ENCODE data around the gene HYAL2.

The HYAL2 gene

GRCh38 chr3:50352781-50353180, 30.2 kb upstream of the HYAL2 start (continued):
- TF ChIP-seq CSRNP3 (CRISPR knock-in tag; IDR thresholded peaks at IDR 0.05) (no peak), ZNF8 (CRISPR knock-in tag; IDR thresholded peaks at IDR 0.05) (no peak)

- TF ChIP-seq ESRRG (CRISPR knock-in tag; IDR thresholded peaks at IDR 0.05) (no peak), ZNF70 (CRISPR knock-in tag; IDR thresholded peaks at IDR 0.05) (no peak), TSHZ2 (CRISPR knock-in tag; IDR thresholded peaks at IDR 0.05) (no peak), PPARA (CRISPR knock-in tag; IDR thresholded peaks at IDR 0.05; ENCODE audit: borderline replicate concordance) (no peak), POU6F1 (CRISPR knock-in tag; IDR thresholded peaks at IDR 0.05; ENCODE audit: borderline replicate concordance, low read depth) (no peak), OSR1 (CRISPR knock-in tag; IDR thresholded peaks at IDR 0.05) (no peak), CSRNP3 (CRISPR knock-in tag; IDR thresholded peaks at IDR 0.05) (no peak)
- no peak for ATAC-seq
These were observed 28.8 kb upstream of the HYAL2 start for GRCh38 chr3:50351323-50351697.

GRCh38 chr3:50350527-50351322, 28.2 kb upstream of the HYAL2 start, which contains the start of the genes CYB561D2 and NPRL2:
CYB561D2 (plus strand) TSS chr3:50350862; CDS start chr3:50351434, 572 bp downstream.
NPRL2 (minus strand) TSS chr3:50350775; CDS start chr3:50350652, 123 bp downstream.
- peak; percentile 31; the same call in 1 of the 2 replicates for TF ChIP-seq CSDC2 (CRISPR knock-in tag; IDR thresholded peaks at IDR 0.05)
- TF ChIP-seq OSR1 (CRISPR knock-in tag; IDR thresholded peaks at IDR 0.05), result no peak
- peak; percentile 93 for ATAC-seq

GRCh38 chr3:50350213-50350526, 27.6 kb upstream of the HYAL2 start:
- no peak for TF ChIP-seq CSRNP3 (CRISPR knock-in tag; IDR thresholded peaks at IDR 0.05)
- no peak for TF ChIP-seq ARNTL (CRISPR knock-in tag; IDR thresholded peaks at IDR 0.05; ENCODE audit: borderline replicate concordance, low read depth)
- TF ChIP-seq PPARA (CRISPR knock-in tag; IDR thresholded peaks at IDR 0.05; ENCODE audit: borderline replicate concordance), result no peak
- TF ChIP-seq SNAI2 (CRISPR knock-in tag; IDR thresholded peaks at IDR 0.05), result no peak

GRCh38 chr3:50347187-50347813, 24.8 kb upstream of the HYAL2 start:
- ATAC-seq, result peak; percentile 8
- TF ChIP-seq ZNF70 (CRISPR knock-in tag; IDR thresholded peaks at IDR 0.05) (0 out of 2 replicates have a peak, but pooled peaks have one; percentile 20), TCF4 (CRISPR knock-in tag; IDR thresholded peaks at IDR 0.05; ENCODE audit: borderline replicate concordance) (no peak), ZFP3 (CRISPR knock-in tag; IDR thresholded peaks at IDR 0.05) (no peak), CREB5 (CRISPR knock-in tag; IDR thresholded peaks at IDR 0.05; ENCODE audit: low read depth) (no peak)

More at GRCh38 chr3:50350213-50350526, 27.6 kb upstream of the HYAL2 start:
- no peak for ATAC-seq

Measured in SK-N-SH treated with all-trans-retinoic acid at 6 μM for 48 hours (cell line).